Stomach (tissue), 4 donors: ENCODE measurements around the gene UBE4B.

Experiments
- CTCF ChIP-seq, 7 experiments: fragments of 450-650 bp in 4 of 7; fragments of 200-600 bp in 3 of 7; sonication (generic) in 3 of 7; IDR thresholded peaks; one replicate each; pipeline ENCODE4 v1.5.1; 2016 to 2019; ENCODE audit warnings: antibody characterized with exemption in 7 of 7, control low read depth in 2 of 7, mild to moderate bottlenecking in 1 of 7
- POLR2AphosphoS5 ChIP-seq, 3 donors: sonication (generic); formaldehyde crosslinking; IDR thresholded peaks; one replicate each; pipeline ENCODE4 v1.6.1; 2016; ENCODE audit warnings: antibody characterized with exemption in 3 of 3

DNA sequence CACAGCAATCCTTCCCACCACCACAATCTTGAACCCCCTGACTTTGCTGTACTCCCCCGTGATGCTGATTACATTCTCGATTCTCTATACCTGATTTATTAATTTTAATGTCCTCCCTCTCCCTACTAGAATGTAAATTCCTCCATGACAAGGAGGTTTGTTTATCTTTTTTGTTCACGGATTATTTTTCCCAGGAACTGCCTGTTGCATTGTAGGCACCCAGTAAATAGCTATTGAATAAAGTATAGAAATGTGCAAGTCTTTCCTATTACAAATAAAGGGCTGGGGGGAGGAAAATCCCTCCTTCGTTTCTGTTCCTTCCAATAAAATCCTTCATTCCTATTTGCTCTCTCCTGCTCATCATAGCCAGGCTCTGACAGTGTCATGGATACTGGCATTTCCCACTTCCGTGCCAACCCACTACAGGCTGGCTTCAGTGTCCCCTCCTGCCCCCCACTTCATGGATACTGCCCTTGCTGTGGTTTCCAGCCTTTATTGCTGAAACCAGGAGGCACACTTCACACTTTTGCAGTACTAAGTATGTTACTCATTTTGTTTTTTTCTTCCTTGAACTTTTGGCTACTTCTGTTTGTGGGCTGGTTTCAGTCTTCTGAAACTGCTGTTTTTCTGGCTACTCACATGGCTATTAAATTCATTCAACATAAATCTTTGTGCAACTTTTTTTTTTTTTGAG is 185.1 kb downstream of the UBE4B start:
- TF ChIP-seq CTCF (IDR thresholded peaks at IDR 0.05) (no peak), POLR2AphosphoS5 (IDR thresholded peaks at IDR 0.05) (no peak)
